H1 (cell line): ENCODE results near the gene SPATS1.

ENCODE experiments used
- GABPA ChIP-seq: IDR thresholded peaks from 2 replicates; pipeline ENCODE4 v1.6.1; 2011; ENCODE audit warnings: mild to moderate bottlenecking, low read length, moderate library complexity, borderline replicate concordance; ENCODE audit not compliant: insufficient read depth
- TF ChIP-seq, protein P1 (sequence below), 3 experiments: IDR thresholded peaks; 1 replicate in 2 of 3; 2 replicates in 1 of 3; pipeline versions ENCODE4 v1.5.1 to v1.6.1; 2011; ENCODE audit warnings: low read length in 3 of 3, mild to moderate bottlenecking in 3 of 3, inconsistent platforms in 2 of 3, low read depth in 1 of 3, moderate library complexity in 1 of 3; ENCODE audit not compliant: insufficient read depth in 1 of 3; ENCODE audit errors: control extremely low read depth in 1 of 3

DNA sequence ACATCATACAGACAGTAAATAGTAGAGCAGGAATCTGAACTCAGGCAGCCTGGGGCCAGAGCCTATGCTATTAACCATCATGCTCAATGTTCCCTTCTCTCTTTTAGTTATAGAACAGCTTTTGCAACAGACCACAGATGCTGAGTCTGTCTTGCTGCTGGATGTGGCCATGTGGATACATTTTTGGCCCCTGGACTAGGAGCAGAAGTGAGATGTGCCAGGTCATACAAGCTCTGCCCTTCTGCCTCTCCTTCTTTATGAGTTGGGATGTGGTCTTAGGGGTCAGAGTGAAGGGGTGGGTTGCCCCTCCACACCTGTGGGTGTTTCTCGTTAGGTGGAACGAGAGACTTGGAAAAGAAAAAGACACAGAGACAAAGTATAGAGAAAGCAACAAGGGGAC is 14.7 kb upstream of the SPATS1 start:
- TF ChIP-seq, protein P1, sequence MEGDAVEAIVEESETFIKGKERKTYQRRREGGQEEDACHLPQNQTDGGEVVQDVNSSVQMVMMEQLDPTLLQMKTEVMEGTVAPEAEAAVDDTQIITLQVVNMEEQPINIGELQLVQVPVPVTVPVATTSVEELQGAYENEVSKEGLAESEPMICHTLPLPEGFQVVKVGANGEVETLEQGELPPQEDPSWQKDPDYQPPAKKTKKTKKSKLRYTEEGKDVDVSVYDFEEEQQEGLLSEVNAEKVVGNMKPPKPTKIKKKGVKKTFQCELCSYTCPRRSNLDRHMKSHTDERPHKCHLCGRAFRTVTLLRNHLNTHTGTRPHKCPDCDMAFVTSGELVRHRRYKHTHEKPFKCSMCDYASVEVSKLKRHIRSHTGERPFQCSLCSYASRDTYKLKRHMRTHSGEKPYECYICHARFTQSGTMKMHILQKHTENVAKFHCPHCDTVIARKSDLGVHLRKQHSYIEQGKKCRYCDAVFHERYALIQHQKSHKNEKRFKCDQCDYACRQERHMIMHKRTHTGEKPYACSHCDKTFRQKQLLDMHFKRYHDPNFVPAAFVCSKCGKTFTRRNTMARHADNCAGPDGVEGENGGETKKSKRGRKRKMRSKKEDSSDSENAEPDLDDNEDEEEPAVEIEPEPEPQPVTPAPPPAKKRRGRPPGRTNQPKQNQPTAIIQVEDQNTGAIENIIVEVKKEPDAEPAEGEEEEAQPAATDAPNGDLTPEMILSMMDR (IDR thresholded peaks at IDR 0.05; ENCODE audit: control extremely low read depth in 1 of 3, insufficient read depth in 1 of 3, low read depth in 1 of 3, low read length in 3 of 3), result no peak
- no peak for TF ChIP-seq GABPA
